HEK293 (cell line): ENCODE measurements around the gene SLC35C1.

Source experiments
- CTCF ChIA-PET: fragments of 350-600 bp; formaldehyde crosslinking; extraction: SDS; loops from one replicate; lab custom pipeline; 2021; ENCODE audit warnings: antibody characterized with exemption; lab: Yijun Ruan, JAX
- POLR2A ChIA-PET: fragments of 300-600 bp; formaldehyde crosslinking; extraction: SDS; loops from one replicate; lab custom pipeline; 2020; ENCODE audit warnings: antibody characterized with exemption, inconsistent platforms; lab: Yijun Ruan, JAX
- H3K27ac ChIP-seq: fragments of 200-500 bp; sonication (Bioruptor generic); 2 replicates; pipeline ENCODE4 v1.5.1; 2014; ENCODE audit warnings: low read depth, low read length, control low read depth, inconsistent platforms; ENCODE audit errors: extremely low read depth
- H3K36me3 ChIP-seq, 2 experiments: fragments of 200-500 bp in 1 of 2; sonication (Bioruptor generic) in 1 of 2; 1 replicate in 1 of 2; 2 replicates in 1 of 2; pipeline ENCODE4 v1.5.1; 2014 to 2017; ENCODE audit warnings: inconsistent platforms in 2 of 2, low read length in 2 of 2; ENCODE audit not compliant: control insufficient read depth in 2 of 2, insufficient read depth in 1 of 2
- H3K4me1 ChIP-seq: fragments of 200-500 bp; sonication (Bioruptor generic); 2 replicates; pipeline ENCODE4 v1.5.1; 2014; ENCODE audit warnings: mild to moderate bottlenecking, low read length, inconsistent platforms; ENCODE audit not compliant: control insufficient read depth, insufficient read depth
- H3K4me3 ChIP-seq: 2 replicates; pipeline ENCODE4 v1.5.1; 2011; ENCODE audit warnings: low read depth, mild to moderate bottlenecking, control low read depth, low read length, moderate library complexity
- H3K9me3 ChIP-seq: fragments of 200-500 bp; sonication (Bioruptor generic); 2 replicates; pipeline ENCODE4 v1.5.1; 2014; ENCODE audit warnings: low read depth, low read length, inconsistent platforms; ENCODE audit not compliant: control insufficient read depth, insufficient read depth
- BCL11A ChIP-seq: fragments of 450-650 bp; formaldehyde crosslinking; IDR thresholded peaks from 2 replicates; pipeline ENCODE4 v1.5.1; 2016; ENCODE audit warnings: low read depth, missing biosample characterization, missing genetic modification characterization
- SCRT2 ChIP-seq: fragments of 450-650 bp; formaldehyde crosslinking; IDR thresholded peaks from 2 replicates; pipeline ENCODE4 v1.5.1; 2016; ENCODE audit warnings: missing biosample characterization, missing genetic modification characterization
- ZNF214 ChIP-seq: fragments of 450-650 bp; formaldehyde crosslinking; IDR thresholded peaks from 2 replicates; pipeline ENCODE4 v1.5.1; 2017; ENCODE audit warnings: missing biosample characterization, mild to moderate bottlenecking, missing genetic modification characterization, borderline replicate concordance
- ZNF335 ChIP-seq: fragments of 450-650 bp; formaldehyde crosslinking; conservative IDR thresholded peaks from 2 replicates; pipeline ENCODE4 v1.5.1; 2016; ENCODE audit warnings: missing biosample characterization, missing genetic modification characterization
- ZNF366 ChIP-seq: fragments of 450-650 bp; formaldehyde crosslinking; conservative IDR thresholded peaks from 2 replicates; pipeline ENCODE4 v1.5.1; 2016; ENCODE audit warnings: missing biosample characterization, missing genetic modification characterization
- ZNF513 ChIP-seq: fragments of 450-650 bp; IDR thresholded peaks from 2 replicates; pipeline ENCODE4 v1.5.1; 2018; ENCODE audit warnings: missing biosample characterization, missing genetic modification characterization
- ZNF518A ChIP-seq: fragments of 450-650 bp; formaldehyde crosslinking; conservative IDR thresholded peaks from 2 replicates; pipeline ENCODE4 v1.5.1; 2016; ENCODE audit warnings: low read depth, missing biosample characterization, missing genetic modification characterization
- ZNF561 ChIP-seq: fragments of 450-650 bp; IDR thresholded peaks from 2 replicates; pipeline ENCODE4 v1.5.1; 2018; ENCODE audit warnings: missing biosample characterization, missing genetic modification characterization, borderline replicate concordance
- ZNF791 ChIP-seq: fragments of 450-650 bp; formaldehyde crosslinking; IDR thresholded peaks from 2 replicates; pipeline ENCODE4 v1.5.1; 2016; ENCODE audit warnings: missing biosample characterization, missing genetic modification characterization
- ZSCAN23 ChIP-seq: fragments of 450-650 bp; formaldehyde crosslinking; IDR thresholded peaks from 2 replicates; pipeline ENCODE4 v1.5.1; 2016; ENCODE audit warnings: missing biosample characterization, missing genetic modification characterization
- TF ChIP-seq, protein P1 (sequence below): fragments of 450-650 bp; formaldehyde crosslinking; IDR thresholded peaks from 2 replicates; pipeline ENCODE4 v1.5.1; 2016; ENCODE audit warnings: missing biosample characterization, missing genetic modification characterization

SLC35C1 gene

DNA sequence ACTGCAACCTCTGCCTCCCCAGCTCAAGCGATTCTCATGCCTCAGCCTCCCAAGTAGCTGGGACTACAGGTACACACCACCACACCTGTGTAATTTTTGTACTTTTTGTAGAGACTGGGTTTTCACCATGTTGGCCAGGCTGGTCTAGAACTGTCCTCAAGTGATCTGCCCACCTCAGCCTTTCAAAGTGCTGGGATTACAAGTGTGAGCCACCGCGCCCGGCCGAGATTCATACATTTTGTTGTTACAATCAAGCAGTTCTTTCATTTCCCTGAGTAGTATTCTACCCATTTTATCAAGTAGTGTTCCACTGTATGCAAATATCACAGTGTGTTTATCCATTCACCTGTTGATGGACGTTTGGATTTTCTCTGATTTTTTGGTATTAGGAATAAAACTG is 26.6 kb upstream of the SLC35C1 start:
- no peak overlapping the region for H3K4me3 ChIP-seq
- ChIA-PET POLR2A (interaction anchor here (0.6 kb wide), 1 partner anchor 1773 kb away, joined by 4 read pairs; no protein-coding TSS in a partner anchor), CTCF (interaction anchor here (0.5 kb wide), 1 partner anchor 477 kb away, joined by 4 read pairs; no protein-coding TSS in a partner anchor)
- no peaks in the 10 kb centered on the region for H3K9me3 ChIP-seq
- TF ChIP-seq SCRT2 (tag by site-specific recombination) (peak; percentile 45; the same call in 1 of the 2 replicates), ZNF335 (tag by site-specific recombination) (no peak)
- H3K4me1 ChIP-seq: no peaks in the 10 kb centered on the region
- H3K36me3 ChIP-seq: no peaks in the 10 kb centered on the region
- H3K27ac ChIP-seq: no peak overlapping the region

- H3K36me3 ChIP-seq: no peaks in the 10 kb centered on the region
- no peak overlapping the region for H3K27ac ChIP-seq
- CTCF ChIA-PET: interaction anchor here (0.7 to 0.9 kb wide), 2 partner anchors 17 to 64 kb away, joined by 3 read pairs; no protein-coding TSS in a partner anchor
- no peaks in the 10 kb centered on the region for H3K9me3 ChIP-seq
- H3K4me1 ChIP-seq: no peaks in the 10 kb centered on the region
- H3K4me3 ChIP-seq: no peak overlapping the region
- POLR2A ChIA-PET: no interaction called here
- no peak for TF ChIP-seq ZNF561 (tag by site-specific recombination)
- no peak for TF ChIP-seq ZSCAN23 (tag by site-specific recombination)
- no peak for TF ChIP-seq ZNF513 (tag by site-specific recombination)
- TF ChIP-seq ZNF366 (tag by site-specific recombination): no peak
- TF ChIP-seq, protein P1, sequence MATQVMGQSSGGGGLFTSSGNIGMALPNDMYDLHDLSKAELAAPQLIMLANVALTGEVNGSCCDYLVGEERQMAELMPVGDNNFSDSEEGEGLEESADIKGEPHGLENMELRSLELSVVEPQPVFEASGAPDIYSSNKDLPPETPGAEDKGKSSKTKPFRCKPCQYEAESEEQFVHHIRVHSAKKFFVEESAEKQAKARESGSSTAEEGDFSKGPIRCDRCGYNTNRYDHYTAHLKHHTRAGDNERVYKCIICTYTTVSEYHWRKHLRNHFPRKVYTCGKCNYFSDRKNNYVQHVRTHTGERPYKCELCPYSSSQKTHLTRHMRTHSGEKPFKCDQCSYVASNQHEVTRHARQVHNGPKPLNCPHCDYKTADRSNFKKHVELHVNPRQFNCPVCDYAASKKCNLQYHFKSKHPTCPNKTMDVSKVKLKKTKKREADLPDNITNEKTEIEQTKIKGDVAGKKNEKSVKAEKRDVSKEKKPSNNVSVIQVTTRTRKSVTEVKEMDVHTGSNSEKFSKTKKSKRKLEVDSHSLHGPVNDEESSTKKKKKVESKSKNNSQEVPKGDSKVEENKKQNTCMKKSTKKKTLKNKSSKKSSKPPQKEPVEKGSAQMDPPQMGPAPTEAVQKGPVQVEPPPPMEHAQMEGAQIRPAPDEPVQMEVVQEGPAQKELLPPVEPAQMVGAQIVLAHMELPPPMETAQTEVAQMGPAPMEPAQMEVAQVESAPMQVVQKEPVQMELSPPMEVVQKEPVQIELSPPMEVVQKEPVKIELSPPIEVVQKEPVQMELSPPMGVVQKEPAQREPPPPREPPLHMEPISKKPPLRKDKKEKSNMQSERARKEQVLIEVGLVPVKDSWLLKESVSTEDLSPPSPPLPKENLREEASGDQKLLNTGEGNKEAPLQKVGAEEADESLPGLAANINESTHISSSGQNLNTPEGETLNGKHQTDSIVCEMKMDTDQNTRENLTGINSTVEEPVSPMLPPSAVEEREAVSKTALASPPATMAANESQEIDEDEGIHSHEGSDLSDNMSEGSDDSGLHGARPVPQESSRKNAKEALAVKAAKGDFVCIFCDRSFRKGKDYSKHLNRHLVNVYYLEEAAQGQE: no peak
- TF ChIP-seq ZNF791 (tag by site-specific recombination): no peak
- TF ChIP-seq ZNF518A (tag by site-specific recombination): no peak
- TF ChIP-seq BCL11A (tag by site-specific recombination): no peak
- no peak for TF ChIP-seq ZNF214 (tag by site-specific recombination)
Measured at GRCh38 chr11:45779602-45780001, 25.3 kb upstream of the SLC35C1 start.
